ENCODE measurements around the gene NEURL3. TPM values are rescaled to one million over a fixed set of nuclear protein-coding genes. Genes with fewer than 3 reads are reported as not detected.

Gene NEURL3
- total and polyA plus RNA-seq, 2 of the 4 experiments (the other 2 are of a cell fraction): not detected

- Histone ChIP-seq H3K4me2 (ENCODE audit: low read depth, low read length) (peak overlapping the region; percentile 90; the same call in 1 of the 2 replicates), H3K56ac (ENCODE audit: extremely low read depth, insufficient read depth, low read length) (no peak overlapping the region), H3K18ac (ENCODE audit: low read depth, low read length) (peak overlapping the region; percentile 2; the same call in 1 of the 2 replicates), H3K14ac (replicated peaks; ENCODE audit: low read depth, low read length) (no peak overlapping the region), H2BK15ac (ENCODE audit: low read depth, low read length) (0 out of 3 replicates have a peak overlapping the region, but pooled peaks have one; percentile 15), H3K23ac (ENCODE audit: low read depth, low read length) (no peak overlapping the region), H2BK120ac (ENCODE audit: low read depth, low read length) (peak overlapping the region; percentile 14; the same call in 1 of the 2 replicates), H2AK5ac (ENCODE audit: low read depth, low read length) (no peak overlapping the region; the same call in 1 of the 2 replicates), H4K8ac (ENCODE audit: low read depth in 2 of 2, low read length in 2 of 2) (0 out of 4 replicates have a peak overlapping the region, but pooled peaks of 1 of the 2 experiments have one; percentile 9), H3K4ac (ENCODE audit: low read depth, low read length) (peak overlapping the region; percentile 43), H2BK5ac (ENCODE audit: low read depth, low read length, poor library complexity, severe bottlenecking) (no peak overlapping the region), H3K36me3 (ENCODE audit: control insufficient read depth, insufficient read depth, low read length) (no peaks in the 10 kb centered on the region), H2AK9ac (replicated peaks; ENCODE audit: low read depth, low read length, poor library complexity) (peak overlapping the region; percentile 6), H3K9me1 (ENCODE audit: insufficient read depth, low read length) (peaks cover 14% of the 10 kb centered on the region), H2AFZ (replicated peaks; ENCODE audit: low read length, poor library complexity) (peak overlapping the region; percentile 64), H3K9ac (ENCODE audit: low read depth, low read length) (no peak overlapping the region), H3K4me1 (ENCODE audit: control insufficient read depth, insufficient read depth, low read length) (peaks cover 36% of the 10 kb centered on the region), H3K4me3 (ENCODE audit: insufficient read depth, low read depth, low read length) (no peak overlapping the region), H2BK20ac (ENCODE audit: low read depth, low read length) (no peak overlapping the region), H4K5ac (ENCODE audit: low read depth, low read length) (no peak overlapping the region; the same call in 1 of the 2 replicates), H3K79me1 (ENCODE audit: low read depth in 1 of 2, low read length in 2 of 2) (no peaks in the 10 kb centered on the region; a peak in 1 of 4 replicates), H3K27me3 (ENCODE audit: control insufficient read depth, insufficient read depth, low read length) (peaks cover 17% of the 10 kb centered on the region), H3K9me3 (ENCODE audit: control insufficient read depth, insufficient read depth, low read length) (no peaks in the 10 kb centered on the region), H4K20me1 (ENCODE audit: insufficient read depth, low read length) (no peaks in the 10 kb centered on the region), H4K91ac (ENCODE audit: insufficient read depth, low read depth, low read length) (no peak overlapping the region; the same call in none of the 2 replicates), H3K27ac (ENCODE audit: insufficient read depth, low read length) (no peak overlapping the region)
- no TSS peak for BruUV-seq (replicated peaks)
- WGBS, 2 experiments (ENCODE audit: extremely low coverage in 2 of 2, insufficient read length in 1 of 2): 100% methylated on average over 2 of the region's 8 CpGs; no CpG with 5 or more reads in 1 of the 2 experiments
- intact Hi-C loops (cut with micrococcal nuclease): no loop called here
- ChIA-PET CTCF (interaction anchor here (1.0 kb wide), 1 partner anchor 16 kb away, joined by 3 read pairs; no protein-coding TSS in a partner anchor), POLR2A (ENCODE audit: unreplicated experiment) (no interaction called here)
- no peak for ATAC-seq (ENCODE audit: low read depth)
- in situ Hi-C loops (cut with MboI; ENCODE audit: low sequenced_read_pairs): no loop called here
- DNase-seq: no peak
- TF ChIP-seq USF2 (IDR thresholded peaks at IDR 0.05; ENCODE audit: low read depth, low read length) (no peak), MXI1 (IDR thresholded peaks at IDR 0.05; ENCODE audit: borderline replicate concordance, low read depth, low read length) (no peak), CHD1 (IDR thresholded peaks at IDR 0.05; ENCODE audit: low read depth, low read length) (no peak), MAZ (IDR thresholded peaks at IDR 0.05; ENCODE audit: borderline replicate concordance, low read depth, low read length) (no peak), RCOR1 (IDR thresholded peaks at IDR 0.05; ENCODE audit: insufficient replicate concordance, low read length) (no peak), MAFK (IDR thresholded peaks at IDR 0.05; ENCODE audit: low read depth, low read length) (no peak)
- dilution Hi-C loops (cut with HindIII; ENCODE audit: low sequenced_read_pairs, unreplicated experiment): no loop called here
Measured at GRCh38 chr2:96528700-96529375, 23.7 kb upstream of the NEURL3 start.
